GM23248 (cell line): ENCODE measurements around the gene CASZ1.

Experiments
- EZH2 ChIP-seq: fragments of 200-600 bp; sonication (generic); IDR thresholded peaks from 2 replicates; pipeline ENCODE4 v1.6.1; 2018; ENCODE audit warnings: antibody characterized with exemption, mild to moderate bottlenecking; ENCODE audit not compliant: insufficient read depth, poor library complexity, severe bottlenecking
- EZH2phosphoT487 ChIP-seq: fragments of 200-600 bp; sonication (generic); IDR thresholded peaks from 2 replicates; pipeline ENCODE4 v1.6.1; 2018; ENCODE audit warnings: antibody characterized with exemption, moderate library complexity, mild to moderate bottlenecking, low read depth; ENCODE audit not compliant: insufficient read depth

DNA sequence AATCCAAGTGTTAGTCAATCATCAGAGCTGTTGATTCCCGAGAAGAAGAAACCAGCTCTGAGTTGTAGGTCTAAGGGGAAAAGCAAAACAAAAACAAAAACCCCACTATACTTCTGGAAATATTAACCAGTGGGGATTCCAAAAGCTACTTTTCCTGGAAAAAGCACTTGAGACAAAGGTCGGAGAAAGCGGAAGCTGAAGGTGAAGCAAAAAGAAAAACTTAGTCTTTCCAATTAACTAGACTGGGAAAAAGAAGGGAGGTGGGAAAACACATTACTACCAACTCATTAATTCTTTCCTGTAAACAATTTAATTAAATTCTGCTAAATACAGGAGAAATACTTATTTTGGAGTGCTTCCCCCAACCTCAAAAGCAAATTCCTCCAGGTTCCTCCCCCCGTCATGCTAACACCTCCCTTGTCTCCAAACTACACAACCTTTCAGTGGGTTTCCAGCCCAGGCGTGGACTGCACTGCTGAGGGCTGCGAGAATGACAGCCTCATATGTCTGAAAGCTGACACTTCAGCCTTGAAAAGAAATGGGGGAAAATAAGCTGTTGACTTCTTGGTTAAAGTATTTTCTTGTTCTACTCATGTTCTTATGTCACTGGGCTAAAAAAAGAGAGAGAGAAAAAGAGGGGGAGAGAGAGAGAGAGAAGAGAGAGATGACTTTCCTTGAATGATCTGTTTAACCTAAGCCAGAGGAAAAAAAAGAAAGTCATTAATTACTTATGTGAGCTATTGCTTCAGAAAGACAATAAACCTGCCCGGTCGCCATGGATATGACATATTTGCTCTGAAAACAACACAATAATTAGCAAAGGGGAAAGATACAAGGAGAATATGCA is 5.1 kb downstream of the CASZ1 start:
- TF ChIP-seq EZH2phosphoT487 (0 out of 2 replicates have a peak, but pooled peaks have one; percentile 35), EZH2 (no peak)
